Posterior cingulate gyrus (tissue), 11 donors: Measurements from ENCODE around the gene FARP2.
A peak's percentile ranks its signal among the peaks of the same experiment; 100 is the strongest.

Source experiments
- DNase-seq, 10 donors: peaks; one replicate each; pipeline versions ENCODE4 v3.0.0 to v3.0.0-alpha.2; 2020 to 2021; ENCODE audit warnings: mixed read lengths in 3 of 10
- intact Hi-C: fragments of 100-400 bp; cut with DNase I; formaldehyde crosslinking; loops from one replicate; pipeline ENCODE4 v1.15.1; 2023

FARP2 gene

DNA sequence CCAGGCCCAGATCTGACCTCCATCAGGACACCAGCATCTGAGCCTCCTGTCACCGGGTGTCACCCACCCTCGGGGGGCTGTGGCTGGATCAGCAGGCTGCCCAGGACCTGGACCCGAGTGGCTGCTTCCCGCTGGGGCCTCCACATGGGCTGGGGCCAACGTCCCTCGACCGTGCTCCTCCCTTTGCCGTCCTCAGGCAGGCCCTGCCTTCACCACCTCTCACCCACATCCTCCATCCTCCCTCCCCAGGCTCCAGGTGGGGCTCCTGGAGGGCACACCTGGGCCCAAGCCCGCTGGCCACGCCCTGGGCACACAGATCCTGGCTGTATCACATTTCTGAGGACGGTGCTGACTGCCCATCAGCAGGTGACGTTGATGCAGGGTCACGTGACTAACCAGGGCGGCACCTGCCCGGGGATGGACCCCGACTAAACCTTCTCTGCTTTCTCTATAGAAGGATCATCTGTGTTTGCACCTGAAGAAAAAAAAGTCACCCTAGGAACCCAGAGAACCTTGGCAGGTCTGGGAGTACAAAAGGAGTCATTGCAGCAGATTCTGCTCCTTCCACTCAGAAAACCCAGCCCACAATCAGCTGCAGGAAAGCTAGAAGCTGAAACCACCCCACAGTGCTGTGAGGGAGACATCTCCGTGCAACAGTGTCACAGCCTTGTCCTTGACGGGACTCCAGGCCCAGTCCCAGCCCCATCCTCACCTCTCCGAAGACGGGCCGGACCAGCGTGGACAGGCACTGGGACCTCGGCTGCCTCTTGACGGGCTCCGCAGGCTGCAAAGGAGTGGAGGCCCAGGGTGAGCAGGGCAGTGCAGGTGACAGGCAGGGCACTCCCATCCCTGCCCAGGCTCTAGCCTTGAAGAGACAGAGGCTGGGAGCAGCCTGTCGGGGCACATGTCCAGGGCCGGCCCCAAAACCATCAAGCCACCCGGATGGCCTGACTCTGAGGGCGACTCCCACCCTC, 141.1 kb downstream of the FARP2 start:
- intact Hi-C loops: no loop called here

DNA sequence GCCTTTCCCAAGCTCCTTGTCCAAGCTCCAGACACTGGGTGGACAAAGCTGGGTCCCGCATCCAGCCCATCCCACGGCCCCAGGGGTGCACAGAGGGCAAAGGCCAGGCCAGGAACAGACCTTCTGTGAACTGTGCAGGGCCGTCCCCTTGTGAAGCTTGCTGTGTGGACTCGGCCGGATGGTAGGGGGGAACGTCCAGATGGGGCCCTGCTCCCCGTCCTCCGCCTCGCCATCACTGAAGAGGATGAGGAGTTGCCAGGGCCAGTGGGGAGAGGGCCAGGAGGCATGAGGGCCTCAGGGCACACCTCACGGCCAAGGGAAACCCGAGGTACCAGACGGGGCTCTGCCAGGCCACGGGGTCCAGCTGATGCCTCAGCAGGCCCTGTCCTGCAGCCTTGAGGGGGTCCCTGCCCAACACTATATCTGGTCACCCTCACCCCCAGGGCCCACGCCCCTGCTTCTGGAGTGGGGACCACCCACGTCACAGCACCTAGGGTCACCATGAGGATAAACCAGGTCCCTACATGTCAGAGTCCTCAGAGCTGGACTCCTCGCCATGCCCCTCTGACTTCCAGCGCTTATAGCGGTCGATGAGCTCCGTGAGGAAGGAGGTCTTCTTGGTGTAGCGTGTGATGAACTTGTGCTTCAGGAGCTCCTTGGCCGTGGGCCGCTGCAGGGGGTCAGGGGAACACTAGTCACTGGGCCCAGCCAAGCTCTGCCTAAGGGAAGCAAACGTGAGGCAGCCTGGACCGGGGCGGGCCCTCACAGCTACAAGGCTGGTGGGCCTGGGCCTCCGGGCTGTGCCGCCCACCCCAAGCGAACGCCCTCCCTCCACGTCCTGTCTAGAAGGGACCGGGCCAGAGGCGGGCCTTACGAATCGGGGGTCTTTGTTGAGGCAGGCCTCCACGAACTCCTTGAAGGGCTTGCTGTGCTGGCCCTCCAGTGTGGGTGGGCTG, 142.3 kb downstream of the FARP2 start:
- intact Hi-C loops: no loop called here
- peak in 4 of 10 donors; percentile 19 to 82 (median 66) for DNase-seq

More for the DNA sequence above, 141.1 kb downstream of the FARP2 start:
- DNase-seq: peak in 2 of 10 donors; percentile 63 to 82

DNA sequence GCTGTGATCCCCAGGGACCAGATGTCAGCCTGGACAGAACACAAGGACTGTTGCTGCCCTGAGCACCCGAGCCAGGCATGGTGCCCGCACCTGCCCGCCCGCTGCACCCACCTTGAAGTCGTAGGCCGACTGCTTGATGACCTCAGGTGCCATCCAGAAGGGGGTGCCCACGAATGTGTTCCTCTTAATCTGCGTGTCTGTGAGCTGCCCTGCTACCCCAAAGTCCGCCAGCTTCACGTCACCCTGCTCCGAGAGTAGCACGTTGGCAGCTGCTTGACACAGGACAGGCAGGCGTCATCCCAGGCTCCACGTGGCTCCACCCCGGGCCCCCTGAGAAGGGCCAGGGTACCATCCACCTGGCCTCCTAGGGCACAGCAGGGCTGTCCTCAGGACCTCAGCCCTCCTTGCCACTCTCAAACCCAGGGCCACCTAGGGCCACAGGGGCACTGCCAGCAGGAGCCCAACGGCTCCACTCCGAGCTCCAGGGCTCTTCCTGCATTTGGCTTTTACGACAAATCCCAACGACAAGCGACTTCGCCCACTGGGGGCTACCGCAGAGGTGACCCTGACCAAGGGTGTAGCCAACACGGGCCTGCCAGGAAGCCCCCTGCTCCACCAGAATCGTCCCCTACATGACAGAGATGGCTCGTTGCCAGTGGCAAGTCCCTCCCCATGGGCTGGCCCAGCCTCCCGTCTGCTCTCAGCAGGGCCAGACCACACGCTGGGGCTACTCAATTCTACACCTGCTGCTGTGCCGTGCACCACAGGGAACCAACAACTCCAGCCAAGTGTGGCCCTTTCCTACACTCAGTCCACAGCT, 143.3 kb downstream of the FARP2 start:
- peak in 3 of 10 donors; percentile 16 to 72 (median 59) for DNase-seq
- intact Hi-C loops: no loop called here

DNA sequence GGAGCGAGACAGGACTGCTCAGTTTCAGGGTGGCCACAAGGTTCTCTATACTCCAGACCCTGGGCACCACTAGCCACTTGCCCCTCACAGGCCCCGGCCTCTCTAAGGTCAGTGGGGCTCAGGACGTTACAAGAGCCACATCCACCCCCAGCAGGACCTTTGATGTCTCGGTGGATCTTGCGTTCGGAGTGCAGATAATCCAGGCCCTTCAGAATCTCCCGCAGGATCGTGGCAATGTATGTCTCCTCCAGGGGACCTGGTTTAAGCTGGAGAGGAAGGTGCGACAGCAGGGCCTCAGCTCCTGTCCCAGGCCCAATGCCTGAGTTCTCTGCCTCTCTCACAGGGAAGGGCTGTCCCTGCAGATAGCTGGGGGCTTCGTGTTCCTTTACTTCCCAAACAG, 143.9 kb downstream of the FARP2 start:
- intact Hi-C loops: loop anchor here (10.0 kb wide), 1 partner anchor 115 kb away; no protein-coding TSS in a partner anchor
- DNase-seq: peak in 2 of 10 donors; percentile 49 to 61

DNA sequence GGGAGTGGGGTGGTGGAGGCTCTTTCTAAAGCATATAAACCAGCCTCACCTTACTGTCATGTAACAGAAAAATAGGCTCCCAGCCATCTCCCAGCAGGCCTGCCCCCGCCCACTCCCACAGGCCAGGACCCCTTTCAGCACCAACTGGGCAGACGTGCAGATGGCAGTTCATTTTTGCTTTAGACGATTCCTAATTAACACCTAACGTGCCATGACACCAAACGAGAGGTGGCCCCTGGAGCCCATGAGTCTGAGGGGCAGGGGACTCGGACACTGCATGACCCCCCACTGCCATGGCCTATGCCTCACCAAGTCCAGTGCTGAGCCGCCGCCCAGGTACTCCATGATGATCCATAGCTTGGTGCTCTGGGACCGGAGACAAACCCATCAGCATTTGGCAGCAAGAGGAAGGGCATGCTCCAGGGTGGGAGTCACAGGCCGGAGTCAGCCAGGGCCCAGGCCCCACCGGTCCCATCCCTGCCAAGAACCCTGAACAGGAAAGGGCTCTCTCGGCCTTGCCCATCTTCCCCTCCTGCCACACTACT, 144.4 kb downstream of the FARP2 start:
- intact Hi-C loops: loop anchor here (10.0 kb wide), 1 partner anchor 114 kb away; no protein-coding TSS in a partner anchor
- peak in 3 of 10 donors; percentile 11 to 71 (median 39) for DNase-seq

DNA sequence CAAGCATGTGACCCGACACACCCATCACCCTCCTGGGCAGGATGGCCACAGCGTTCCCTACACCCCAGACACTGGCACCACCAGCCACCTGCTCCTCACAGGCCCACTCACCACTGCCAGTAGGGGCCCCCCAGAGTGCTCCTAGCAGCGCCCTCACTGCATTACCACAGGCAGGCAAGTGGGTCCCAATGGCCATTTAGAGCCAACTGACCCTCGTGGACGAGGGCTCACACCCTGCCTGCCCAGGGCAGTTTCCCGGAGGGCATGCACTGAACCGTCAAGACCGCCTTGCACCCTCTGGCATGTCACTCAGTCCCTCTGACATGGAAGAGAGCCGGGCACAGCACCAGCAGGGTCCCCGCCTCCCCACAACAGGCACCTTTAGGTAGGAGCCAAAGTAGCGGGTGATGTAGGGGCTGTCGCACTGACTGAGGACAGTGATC, 145.0 kb downstream of the FARP2 start:
- intact Hi-C loops: loop anchor here (10.0 kb wide), 1 partner anchor 114 kb away; no protein-coding TSS in a partner anchor
- DNase-seq: peak in 3 of 10 donors; percentile 42 to 73 (median 56)

DNA sequence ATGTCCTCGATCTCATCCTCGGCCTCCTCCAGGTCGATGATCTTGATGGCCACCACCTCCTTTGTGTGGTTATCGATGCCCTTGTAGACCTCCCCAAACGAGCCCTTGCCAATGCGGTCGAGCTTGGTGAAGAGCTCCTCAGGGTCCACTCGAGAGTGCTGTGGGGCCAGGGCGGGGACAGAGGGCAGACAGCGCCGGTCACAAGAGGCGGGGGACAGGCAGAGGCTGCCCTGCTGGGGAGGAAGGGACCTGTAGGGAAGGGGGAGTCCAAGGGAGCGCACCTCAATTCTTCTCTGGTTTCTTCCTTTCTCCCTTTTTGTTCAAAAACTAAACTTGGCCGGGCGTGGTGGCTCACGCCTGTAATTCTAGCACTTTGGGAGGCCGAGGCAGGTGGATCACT, 145.5 kb downstream of the FARP2 start:
- intact Hi-C loops: loop anchor here (10.0 kb wide), 1 partner anchor 113 kb away; no protein-coding TSS in a partner anchor
- peak in 3 of 10 donors; percentile 30 to 62 (median 35) for DNase-seq

DNA sequence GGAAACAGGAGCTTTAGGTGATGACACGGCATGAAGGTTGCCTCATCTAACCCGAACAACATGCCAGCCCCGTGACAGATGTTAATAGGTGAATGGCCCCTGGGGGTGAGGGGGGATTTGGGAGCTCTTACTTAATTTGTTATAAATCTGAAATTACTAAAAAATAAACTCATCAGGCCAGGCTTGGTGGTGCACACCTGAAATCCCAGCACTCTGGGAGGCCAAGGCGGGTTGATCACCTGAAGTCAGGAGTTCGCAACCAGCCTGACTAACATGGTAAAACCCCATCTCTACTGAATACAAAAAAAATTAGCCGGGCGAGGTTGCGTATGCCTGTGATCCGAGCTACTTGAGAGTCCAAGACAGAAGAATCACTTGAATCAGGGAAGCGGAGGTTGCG, 146.2 kb downstream of the FARP2 start:
- intact Hi-C loops: loop anchor here (10.0 kb wide), 1 partner anchor 113 kb away; no protein-coding TSS in a partner anchor
- peak in 3 of 10 donors; percentile 22 to 68 (median 43) for DNase-seq

DNA sequence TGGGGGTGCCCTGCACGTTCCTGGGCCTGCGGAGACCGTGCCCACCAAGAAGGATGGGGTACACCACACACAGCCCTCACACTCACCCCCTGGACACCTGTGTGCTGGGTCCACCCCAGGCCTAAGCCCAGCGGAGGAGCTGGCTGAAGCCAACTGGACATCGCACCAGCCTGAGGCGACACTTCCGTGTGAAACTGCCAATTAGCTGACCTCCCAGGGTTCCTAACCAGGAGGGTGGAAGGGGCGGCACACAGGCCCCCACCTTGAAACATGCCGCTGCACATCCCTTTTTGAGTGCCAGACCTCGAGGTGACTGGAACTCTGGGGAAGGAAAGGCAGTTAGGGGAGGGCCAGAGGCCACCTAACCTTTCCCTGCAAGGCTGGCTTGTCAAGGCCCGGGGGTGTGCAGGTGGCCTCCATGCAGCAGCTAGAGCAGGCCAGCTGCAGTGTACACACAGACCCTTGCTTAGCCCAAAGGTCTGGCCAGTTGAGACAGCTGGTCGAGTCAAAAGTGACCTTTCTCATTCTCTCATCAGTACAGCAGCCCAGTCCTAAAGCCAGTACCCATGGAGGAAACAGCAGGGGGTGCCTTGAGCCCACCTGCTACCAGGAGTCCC, 147.8 kb downstream of the FARP2 start:
- intact Hi-C loops: loop anchor here (10.0 kb wide), 1 partner anchor 111 kb away; no protein-coding TSS in a partner anchor
- peak in 1 of 10 donors; percentile 40 for DNase-seq

DNA sequence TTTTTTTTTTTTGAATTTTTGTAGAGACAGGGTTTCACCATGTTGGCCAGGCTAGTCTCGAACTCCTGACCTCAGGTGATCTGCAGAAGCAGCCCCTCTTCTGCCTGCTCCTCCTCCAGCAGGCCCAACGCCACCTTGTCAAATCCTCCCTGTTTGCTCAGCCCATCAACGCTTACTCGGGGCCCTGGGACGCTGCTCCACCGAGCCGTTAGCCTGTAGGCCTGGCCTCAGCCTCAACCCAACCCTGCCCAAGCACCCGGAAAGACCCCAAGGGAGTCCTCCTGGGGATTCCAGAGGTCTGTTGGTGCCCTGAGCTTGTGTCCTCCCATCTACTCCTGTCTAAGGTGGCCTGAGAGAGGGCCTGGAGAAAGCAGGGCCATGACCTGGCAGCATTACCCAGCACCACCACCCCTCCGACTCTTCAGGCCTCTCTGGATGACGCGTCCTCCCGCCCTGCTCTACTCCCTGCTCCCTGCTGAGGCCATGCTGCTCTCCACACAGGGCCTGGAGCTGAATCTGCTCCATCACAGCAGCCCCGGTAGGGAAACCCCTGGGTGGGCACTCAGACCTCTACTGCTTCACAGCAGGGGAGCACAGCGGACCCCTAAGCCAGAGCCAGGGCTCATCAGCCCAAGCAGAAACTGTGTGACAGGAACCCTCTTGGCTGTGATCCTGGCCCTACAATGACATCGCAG, 149.1 kb downstream of the FARP2 start:
- intact Hi-C loops: loop anchor here (5.0 to 10.0 kb wide), 3 partner anchors 52 to 182 kb away; partner anchors contain the start of genes BOK and DTYMK
- peak in 1 of 10 donors; percentile 72 for DNase-seq

DNA sequence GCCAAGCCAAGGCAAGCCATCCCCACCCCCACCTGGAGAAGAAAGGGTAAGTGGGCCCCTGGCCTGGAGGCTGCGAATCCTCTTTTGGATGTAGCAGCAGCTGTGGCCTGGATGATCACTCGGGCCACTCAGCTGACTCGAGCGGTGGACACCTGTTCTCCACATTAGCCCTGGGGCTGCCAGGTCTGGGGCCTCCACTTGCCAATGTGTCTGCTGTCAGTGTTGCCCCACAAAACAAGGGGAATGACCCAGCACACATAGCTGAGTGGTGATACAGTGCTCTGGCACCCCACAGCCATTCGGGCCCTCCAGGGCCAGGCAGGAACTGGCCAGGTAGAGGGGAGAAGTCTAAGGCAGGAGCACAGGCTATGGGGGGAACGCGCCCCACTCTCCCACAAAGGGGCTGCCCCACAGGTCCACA, 149.7 kb downstream of the FARP2 start:
- intact Hi-C loops: loop anchor here (5.0 to 10.0 kb wide), 3 partner anchors 52 to 182 kb away; partner anchors contain the start of genes BOK and DTYMK
- peak in 1 of 10 donors; percentile 52 for DNase-seq

DNA sequence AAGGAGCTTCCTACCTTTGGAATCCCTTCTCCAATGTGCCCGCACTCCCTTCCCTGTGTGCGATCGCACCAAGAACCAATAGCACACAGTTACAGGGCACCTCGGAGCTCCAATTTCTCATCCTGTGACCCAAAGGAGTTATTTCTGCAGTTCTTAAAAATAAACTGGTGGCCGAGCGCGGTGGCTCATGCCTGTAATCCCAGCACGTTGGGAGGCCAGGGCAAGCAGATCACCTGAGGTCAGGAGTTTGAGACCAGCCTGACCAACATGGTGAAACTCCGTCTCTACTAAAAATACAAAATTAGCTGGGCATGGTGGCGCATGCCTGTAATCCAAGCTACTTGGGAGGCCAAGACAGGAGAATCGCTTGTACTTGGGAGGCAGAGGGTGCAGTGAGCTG, 150.2 kb downstream of the FARP2 start:
- DNase-seq: peak in 1 of 10 donors; percentile 31
- intact Hi-C loops: loop anchor here (5.0 to 10.0 kb wide), 3 partner anchors 51 to 181 kb away; partner anchors contain the start of genes BOK and DTYMK

DNA sequence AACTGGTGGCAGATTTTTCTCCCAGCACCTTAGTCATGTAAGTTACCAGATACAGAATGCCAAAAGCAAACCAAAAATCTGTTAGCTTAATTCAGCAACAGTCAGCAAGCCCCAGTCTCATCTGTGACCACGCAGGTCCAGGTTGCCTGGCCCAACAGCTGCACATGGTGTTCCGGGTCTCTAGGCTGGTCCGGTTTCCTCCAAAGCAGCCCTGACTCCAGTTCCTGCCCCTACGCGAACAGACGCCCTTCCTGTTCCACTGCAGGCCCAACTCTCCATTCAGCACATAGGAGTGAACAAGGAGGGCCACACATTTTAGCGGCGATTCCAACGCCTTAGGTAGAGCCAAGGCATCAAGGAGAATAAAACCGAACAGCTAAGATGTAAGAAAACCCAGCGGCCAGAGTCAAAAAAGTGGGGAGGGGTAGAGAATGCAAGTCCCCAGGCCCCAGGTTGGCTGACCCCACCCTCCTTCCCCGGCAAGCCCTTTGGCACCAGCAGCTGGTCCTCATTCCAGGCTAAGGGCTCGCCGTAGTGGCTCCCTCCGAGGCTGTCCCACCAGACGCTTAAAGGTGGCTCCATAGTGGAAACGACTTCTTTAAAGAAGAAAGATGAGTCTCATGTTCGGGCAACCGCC, 150.8 kb downstream of the FARP2 start:
- DNase-seq: peak in 1 of 10 donors; percentile 70
- intact Hi-C loops: loop anchor here (5.0 to 10.0 kb wide), 3 partner anchors 50 to 180 kb away; partner anchors contain the start of genes BOK and DTYMK

DNA sequence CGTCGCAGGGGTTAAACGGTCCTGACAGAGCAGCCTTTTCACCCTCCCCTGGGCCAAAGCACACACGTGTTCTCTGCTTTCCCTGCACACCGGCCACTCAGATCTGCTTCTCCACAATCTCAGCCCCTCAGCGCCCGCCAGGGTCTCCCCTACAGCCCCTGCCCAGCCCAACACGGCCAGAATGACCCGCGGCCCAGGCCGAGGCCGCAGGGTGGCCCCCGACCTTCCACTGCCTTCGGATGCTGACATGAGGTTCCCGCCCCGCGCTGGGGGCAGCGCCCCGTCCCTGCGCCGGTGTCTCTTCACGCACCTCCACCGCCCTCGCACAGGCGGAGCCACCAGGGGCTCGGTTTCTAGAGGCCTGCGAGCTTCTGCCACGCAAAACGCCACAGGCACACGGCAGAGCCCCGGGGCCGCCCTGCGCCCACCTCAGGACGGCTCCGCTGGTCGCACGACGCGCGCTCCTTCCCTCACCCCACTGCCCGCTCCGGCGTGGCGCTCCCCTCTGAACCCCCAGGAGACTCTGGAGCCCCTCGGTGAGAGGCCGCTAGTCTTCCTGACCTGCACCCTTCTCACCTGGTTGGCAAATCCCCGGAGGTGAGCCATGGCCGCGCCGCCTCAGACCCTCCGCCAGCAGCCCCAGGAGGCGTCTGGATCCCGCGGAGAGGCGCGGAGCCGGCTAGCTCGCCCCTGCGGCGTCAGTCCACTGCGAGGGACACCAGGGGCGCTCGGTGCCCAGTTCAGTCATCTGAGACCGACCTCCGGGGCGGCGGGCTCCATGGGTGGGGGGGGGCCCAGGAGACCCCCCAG, 151.6 kb downstream of the FARP2 start:
- intact Hi-C loops: loop anchor here (2.0 to 10.0 kb wide), 4 partner anchors 50 to 180 kb away; partner anchors contain the start of genes ATG4B, BOK, DTYMK and THAP4
- DNase-seq: peak in 5 of 10 donors; percentile 24 to 90 (median 81)

DNA sequence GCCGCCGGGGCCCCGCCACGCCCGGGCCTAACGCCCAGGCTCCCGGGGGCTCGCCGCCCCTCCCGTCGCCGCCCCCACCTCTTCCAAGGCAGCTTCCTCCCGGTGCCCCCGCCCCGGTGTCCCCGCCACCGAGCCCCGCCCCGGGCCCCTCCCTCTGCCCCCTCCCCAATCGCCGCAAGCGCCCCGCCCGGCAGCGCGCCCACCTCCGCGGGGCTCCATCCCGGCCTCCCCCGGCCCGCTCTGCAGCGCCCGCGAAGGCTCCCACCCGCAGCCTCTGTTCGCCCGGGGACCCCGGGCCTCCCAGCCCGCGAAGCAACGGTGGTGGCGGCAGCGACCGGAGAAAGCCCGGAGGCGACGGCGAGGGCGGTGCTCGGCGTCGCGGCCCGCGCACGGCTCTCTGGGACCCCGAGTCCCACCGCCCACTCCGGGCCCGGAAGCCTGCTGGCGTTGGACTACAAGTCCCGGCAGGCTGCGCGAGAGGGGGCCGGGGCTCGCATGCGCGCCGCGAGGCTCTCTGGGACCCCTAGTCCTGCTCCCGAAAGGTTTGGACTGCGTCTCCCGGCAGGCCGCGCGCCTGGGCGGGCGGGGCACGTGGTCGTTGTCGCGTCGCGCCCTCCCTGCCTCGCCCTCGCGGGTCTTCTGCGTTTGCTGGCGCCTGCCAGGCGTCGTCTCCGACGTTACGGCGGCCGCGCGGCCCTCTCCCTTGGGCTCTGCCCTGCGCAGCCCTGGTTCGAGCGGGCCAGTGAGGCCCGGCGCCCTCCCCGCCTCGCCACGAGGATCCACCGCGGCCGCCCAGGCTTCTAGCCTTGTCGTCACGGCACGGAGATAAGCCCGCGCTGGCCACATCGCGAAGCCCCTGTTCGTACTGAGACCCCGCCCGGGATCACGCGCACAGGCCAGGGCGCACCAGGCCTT, 152.4 kb downstream of the FARP2 start, which contains the start of gene STK25:
Gene STK25, minus strand, starts transcription at position 345 of the 915 bp plus-strand sequence. CDS start 549 bp downstream, outside the sequence.
- DNase-seq: peak; percentile 96 to 100 (median 98)
- intact Hi-C loops: loop anchor here (2.0 to 10.0 kb wide), 4 partner anchors 49 to 179 kb away; partner anchors contain the start of genes ATG4B, BOK, DTYMK and THAP4
